HepG2 (cell line): ENCODE results near the gene DEPDC1B. TPM values are rescaled to one million over a fixed set of nuclear protein-coding genes. Genes with fewer than 3 reads are reported as not detected.

ENCODE experiments used
- ASH2L ChIP-seq: fragments of 300-600, 200-600 bp; sonication (generic); IDR thresholded peaks from 2 replicates; pipeline ENCODE4 v1.7.0; 2017; ENCODE audit warnings: low read depth, mild to moderate bottlenecking, moderate library complexity, mixed read lengths, low read length; ENCODE audit not compliant: insufficient read length
- GPN1 ChIP-seq: sonication (generic); formaldehyde crosslinking; IDR thresholded peaks from 2 replicates; pipeline ENCODE4 v1.5.1; 2020; ENCODE audit warnings: missing genetic modification reagents, borderline replicate concordance
- PAWR ChIP-seq: sonication (generic); formaldehyde crosslinking; IDR thresholded peaks from 2 replicates; pipeline ENCODE4 v1.4.0; 2020; ENCODE audit warnings: missing genetic modification reagents, mild to moderate bottlenecking, borderline replicate concordance
- polyA plus RNA-seq, 8 experiments: library from polyadenylated mRNA; depleted of rRNA in 3 of 8; stranded (reverse) in 7 of 8; unstranded in 1 of 8; fragments of >200 nt; fragmentation: Illumina TruSeq in 4 of 8; extraction: Trizol in 4 of 8; gene quantifications; 2 replicates each; pipeline versions ENCODE4 v1.2.1 to v1.2.3, GENCODE V29; 2011 to 2016; ENCODE audit warnings: low read depth in 4 of 8, missing spikeins in 1 of 8, mixed read lengths in 1 of 8; ENCODE audit not compliant: insufficient read depth in 1 of 8
- total RNA-seq, 5 experiments: library from RNA; depleted of rRNA; stranded (reverse); fragments of >200 nt; fragmentation: Illumina TruSeq; extraction: Trizol; gene quantifications; 2 replicates each; pipeline ENCODE4 v1.2.3, GENCODE V29; 2016; ENCODE audit warnings: low read depth in 1 of 5
- TF ChIP-seq, protein P1 (sequence below): sonication (generic); formaldehyde crosslinking; IDR thresholded peaks from 2 replicates; pipeline ENCODE4 v1.4.0; 2020; ENCODE audit warnings: missing genetic modification reagents
- TF ChIP-seq, protein P2 (sequence below): IDR thresholded peaks from 2 replicates; pipeline ENCODE4 v1.6.1; 2018; ENCODE audit warnings: missing genetic modification reagents, mild to moderate bottlenecking, missing compliant biosample characterization
- TF ChIP-seq, protein P3 (sequence below): sonication (generic); formaldehyde crosslinking; IDR thresholded peaks from 2 replicates; pipeline ENCODE4 v1.5.0; 2020; ENCODE audit warnings: missing genetic modification reagents
- TF ChIP-seq, protein P4 (sequence below): sonication (generic); formaldehyde crosslinking; IDR thresholded peaks from 2 replicates; pipeline ENCODE4 v1.9.0; 2021; ENCODE audit warnings: missing genetic modification reagents, borderline replicate concordance

Gene DEPDC1B
- total and polyA plus RNA-seq, 2 of the 13 experiments (the other 11 are each of a cell fraction or from before 2014, with no cell fraction given) = 29.5 to 51.3 TPM

DNA sequence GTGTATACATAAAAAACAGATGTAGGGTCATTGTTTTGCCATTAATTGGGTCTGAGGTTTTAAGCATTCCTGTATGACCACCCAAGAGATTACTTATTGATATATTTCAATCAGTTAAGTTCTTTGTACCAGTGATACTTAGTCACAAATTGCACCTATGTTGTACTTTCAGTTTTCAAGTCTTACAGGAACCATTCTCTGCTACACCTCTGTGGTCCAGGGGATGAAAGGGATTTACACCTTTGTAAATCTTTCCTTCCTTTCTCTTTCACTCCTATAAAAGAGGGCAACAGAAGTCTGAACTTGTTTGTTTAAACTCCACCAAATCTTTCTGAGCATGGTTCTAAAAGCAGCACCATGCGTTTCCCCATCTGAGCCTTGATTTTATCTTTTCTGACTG is 86.1 kb downstream of the DEPDC1B start (continued):
- TF ChIP-seq, protein P1, sequence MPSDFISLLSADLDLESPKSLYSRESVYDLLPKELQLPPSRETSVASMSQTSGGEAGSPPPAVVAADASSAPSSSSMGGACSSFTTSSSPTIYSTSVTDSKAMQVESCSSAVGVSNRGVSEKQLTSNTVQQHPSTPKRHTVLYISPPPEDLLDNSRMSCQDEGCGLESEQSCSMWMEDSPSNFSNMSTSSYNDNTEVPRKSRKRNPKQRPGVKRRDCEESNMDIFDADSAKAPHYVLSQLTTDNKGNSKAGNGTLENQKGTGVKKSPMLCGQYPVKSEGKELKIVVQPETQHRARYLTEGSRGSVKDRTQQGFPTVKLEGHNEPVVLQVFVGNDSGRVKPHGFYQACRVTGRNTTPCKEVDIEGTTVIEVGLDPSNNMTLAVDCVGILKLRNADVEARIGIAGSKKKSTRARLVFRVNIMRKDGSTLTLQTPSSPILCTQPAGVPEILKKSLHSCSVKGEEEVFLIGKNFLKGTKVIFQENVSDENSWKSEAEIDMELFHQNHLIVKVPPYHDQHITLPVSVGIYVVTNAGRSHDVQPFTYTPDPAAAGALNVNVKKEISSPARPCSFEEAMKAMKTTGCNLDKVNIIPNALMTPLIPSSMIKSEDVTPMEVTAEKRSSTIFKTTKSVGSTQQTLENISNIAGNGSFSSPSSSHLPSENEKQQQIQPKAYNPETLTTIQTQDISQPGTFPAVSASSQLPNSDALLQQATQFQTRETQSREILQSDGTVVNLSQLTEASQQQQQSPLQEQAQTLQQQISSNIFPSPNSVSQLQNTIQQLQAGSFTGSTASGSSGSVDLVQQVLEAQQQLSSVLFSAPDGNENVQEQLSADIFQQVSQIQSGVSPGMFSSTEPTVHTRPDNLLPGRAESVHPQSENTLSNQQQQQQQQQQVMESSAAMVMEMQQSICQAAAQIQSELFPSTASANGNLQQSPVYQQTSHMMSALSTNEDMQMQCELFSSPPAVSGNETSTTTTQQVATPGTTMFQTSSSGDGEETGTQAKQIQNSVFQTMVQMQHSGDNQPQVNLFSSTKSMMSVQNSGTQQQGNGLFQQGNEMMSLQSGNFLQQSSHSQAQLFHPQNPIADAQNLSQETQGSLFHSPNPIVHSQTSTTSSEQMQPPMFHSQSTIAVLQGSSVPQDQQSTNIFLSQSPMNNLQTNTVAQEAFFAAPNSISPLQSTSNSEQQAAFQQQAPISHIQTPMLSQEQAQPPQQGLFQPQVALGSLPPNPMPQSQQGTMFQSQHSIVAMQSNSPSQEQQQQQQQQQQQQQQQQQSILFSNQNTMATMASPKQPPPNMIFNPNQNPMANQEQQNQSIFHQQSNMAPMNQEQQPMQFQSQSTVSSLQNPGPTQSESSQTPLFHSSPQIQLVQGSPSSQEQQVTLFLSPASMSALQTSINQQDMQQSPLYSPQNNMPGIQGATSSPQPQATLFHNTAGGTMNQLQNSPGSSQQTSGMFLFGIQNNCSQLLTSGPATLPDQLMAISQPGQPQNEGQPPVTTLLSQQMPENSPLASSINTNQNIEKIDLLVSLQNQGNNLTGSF (CRISPR knock-in tag) = no peak
- TF ChIP-seq, protein P2, sequence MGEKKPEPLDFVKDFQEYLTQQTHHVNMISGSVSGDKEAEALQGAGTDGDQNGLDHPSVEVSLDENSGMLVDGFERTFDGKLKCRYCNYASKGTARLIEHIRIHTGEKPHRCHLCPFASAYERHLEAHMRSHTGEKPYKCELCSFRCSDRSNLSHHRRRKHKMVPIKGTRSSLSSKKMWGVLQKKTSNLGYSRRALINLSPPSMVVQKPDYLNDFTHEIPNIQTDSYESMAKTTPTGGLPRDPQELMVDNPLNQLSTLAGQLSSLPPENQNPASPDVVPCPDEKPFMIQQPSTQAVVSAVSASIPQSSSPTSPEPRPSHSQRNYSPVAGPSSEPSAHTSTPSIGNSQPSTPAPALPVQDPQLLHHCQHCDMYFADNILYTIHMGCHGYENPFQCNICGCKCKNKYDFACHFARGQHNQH (CRISPR knock-in tag) = no peak
- TF ChIP-seq GPN1 (no peak), ASH2L (no peak), PAWR (CRISPR knock-in tag) (no peak)
- TF ChIP-seq, protein P3, sequence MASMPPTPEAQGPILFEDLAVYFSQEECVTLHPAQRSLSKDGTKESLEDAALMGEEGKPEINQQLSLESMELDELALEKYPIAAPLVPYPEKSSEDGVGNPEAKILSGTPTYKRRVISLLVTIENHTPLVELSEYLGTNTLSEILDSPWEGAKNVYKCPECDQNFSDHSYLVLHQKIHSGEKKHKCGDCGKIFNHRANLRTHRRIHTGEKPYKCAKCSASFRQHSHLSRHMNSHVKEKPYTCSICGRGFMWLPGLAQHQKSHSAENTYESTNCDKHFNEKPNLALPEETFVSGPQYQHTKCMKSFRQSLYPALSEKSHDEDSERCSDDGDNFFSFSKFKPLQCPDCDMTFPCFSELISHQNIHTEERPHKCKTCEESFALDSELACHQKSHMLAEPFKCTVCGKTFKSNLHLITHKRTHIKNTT (CRISPR knock-in tag) = no peak
- TF ChIP-seq, protein P4, sequence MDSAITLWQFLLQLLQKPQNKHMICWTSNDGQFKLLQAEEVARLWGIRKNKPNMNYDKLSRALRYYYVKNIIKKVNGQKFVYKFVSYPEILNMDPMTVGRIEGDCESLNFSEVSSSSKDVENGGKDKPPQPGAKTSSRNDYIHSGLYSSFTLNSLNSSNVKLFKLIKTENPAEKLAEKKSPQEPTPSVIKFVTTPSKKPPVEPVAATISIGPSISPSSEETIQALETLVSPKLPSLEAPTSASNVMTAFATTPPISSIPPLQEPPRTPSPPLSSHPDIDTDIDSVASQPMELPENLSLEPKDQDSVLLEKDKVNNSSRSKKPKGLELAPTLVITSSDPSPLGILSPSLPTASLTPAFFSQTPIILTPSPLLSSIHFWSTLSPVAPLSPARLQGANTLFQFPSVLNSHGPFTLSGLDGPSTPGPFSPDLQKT (CRISPR knock-in tag) = no peak
